ENCODE results near the gene INPP5D. TPM values are rescaled to one million over a fixed set of nuclear protein-coding genes. Genes with fewer than 3 reads are reported as not detected.
A peak's percentile ranks its signal among the peaks of the same experiment; 100 is the strongest.

The INPP5D gene
- total and polyA plus RNA-seq, 7 donors = 1.2 to 4.2 (median 2.8) TPM

- Histone ChIP-seq H3K4me3 (peak overlapping the region; percentile 87), H3K9me3 (no peaks in the 10 kb centered on the region), H3K27ac (peak overlapping the region; percentile 87), H3K4me1 (peaks cover 17% of the 10 kb centered on the region), H3K27me3 (ENCODE audit: insufficient read depth in 3 of 3, low read length in 2 of 3) (no peaks in the 10 kb centered on the region), H3K36me3 (ENCODE audit: insufficient read depth in 1 of 2, low read depth in 1 of 2) (peaks cover 0 to 15% of the 10 kb centered on the region in 2 donors)
- 1% methylated on average over 18 of the region's 18 CpGs for WGBS, 3 donors
- no peak for DNase-seq
- intact Hi-C loops (cut with DNase I) = loop anchor here (5.0 to 10.0 kb wide), 3 partner anchors 407 to 645 kb away; no protein-coding TSS in a partner anchor
- no peak for ATAC-seq
- no peak for TF ChIP-seq CTCF (IDR thresholded peaks at IDR 0.05)
Observed at GRCh38 chr2:233252227-233252626, 192.1 kb downstream of the INPP5D start.

GRCh38 chr2:233255151-233255550 is 195.0 kb downstream of the INPP5D start:
- intact Hi-C loops (cut with DNase I) = loop anchor here in 1 of 2 donors (10.0 kb wide), 1 partner anchor 410 kb away; no protein-coding TSS in a partner anchor
- TF ChIP-seq CTCF (IDR thresholded peaks at IDR 0.05) = no peak
- peaks cover 17% of the 10 kb centered on the region for H3K4me1 ChIP-seq
- ATAC-seq (no peak), DNase-seq (no peak)
- H3K36me3 ChIP-seq (ENCODE audit: insufficient read depth in 1 of 2, low read depth in 1 of 2) = peaks cover 11 to 44% of the 10 kb centered on the region in 2 donors
- H3K4me3 ChIP-seq = no peak overlapping the region
- H3K27ac ChIP-seq = no peak overlapping the region
- H3K27me3 ChIP-seq (ENCODE audit: insufficient read depth in 3 of 3, low read length in 2 of 3) = no peaks in the 10 kb centered on the region
- 90 to 92% (median 91%) methylated on average over 11 of the region's 11 CpGs for WGBS, 3 donors
- H3K9me3 ChIP-seq = no peaks in the 10 kb centered on the region

- intact Hi-C loops (cut with DNase I) = loop anchor here in 1 of 2 donors (10.0 kb wide), 1 partner anchor 411 kb away; no protein-coding TSS in a partner anchor
- no peak overlapping the region for H3K4me3 ChIP-seq
- no peaks in the 10 kb centered on the region for H3K9me3 ChIP-seq
- no peak for TF ChIP-seq CTCF (IDR thresholded peaks at IDR 0.05)
- DNase-seq = no peak
- 86 to 88% (median 86%) methylated on average over 4 of the region's 4 CpGs for WGBS, 3 donors
- H3K36me3 ChIP-seq (ENCODE audit: insufficient read depth in 1 of 2, low read depth in 1 of 2) = peaks cover 14 to 53% of the 10 kb centered on the region in 2 donors
- H3K27me3 ChIP-seq (ENCODE audit: insufficient read depth in 3 of 3, low read length in 2 of 3) = no peaks in the 10 kb centered on the region
- H3K4me1 ChIP-seq = peaks cover 17% of the 10 kb centered on the region
- ATAC-seq = no peak
- no peak overlapping the region for H3K27ac ChIP-seq
Observed at GRCh38 chr2:233256048-233256447, 195.9 kb downstream of the INPP5D start.

Other genes with a start within 250 kb of the INPP5D start
- 1 to 10 TPM in 1 of 4 donors, under 1 TPM in 3; 0.56 to 2.1 (median 0.60) TPM for gene SNORC, start 190.1 kb upstream of the INPP5D start, total RNA-seq
- gene SNORC, start 190.1 kb upstream of the INPP5D start, polyA plus RNA-seq = 1 to 10 TPM in 1 of 3 donors, under 1 TPM in 2; 0.06 to 1.1 (median 0.64) TPM
- under 1 TPM in 3 of 4 donors, not detected in 1; 0.22 to 0.51 (median 0.48) TPM for gene NGEF, start 47.1 kb upstream of the INPP5D start, total RNA-seq
- gene NGEF, start 47.1 kb upstream of the INPP5D start, polyA plus RNA-seq = under 1 TPM; 0.13 to 0.27 (median 0.16) TPM
- gene NEU2, start 27.7 kb upstream of the INPP5D start, total RNA-seq = not detected
- not detected for gene NEU2, start 27.7 kb upstream of the INPP5D start, polyA plus RNA-seq
- 10 to 100 TPM; 14.3 to 26.3 (median 22.1) TPM for gene ATG16L1, start 191.3 kb downstream of the INPP5D start, total RNA-seq
- gene ATG16L1, start 191.3 kb downstream of the INPP5D start, polyA plus RNA-seq = 10 to 100 TPM; 15.1 to 46.3 (median 24.0) TPM
- not detected for gene SAG, start 247.5 kb downstream of the INPP5D start, total RNA-seq
- gene SAG, start 247.5 kb downstream of the INPP5D start, polyA plus RNA-seq = not detected